Memory B cell (primary cell): ENCODE data around the gene CDYL.
A peak's percentile ranks its signal among the peaks of the same experiment; 100 is the strongest.

Experiments used
- ATAC-seq: fragments of 150-1000 bp; cut with Tn5 transposase; 2 replicates; pipeline ENCODE4 v1.10.0; 2021; ENCODE audit warnings: low read depth, mild to moderate bottlenecking, moderate library complexity
- DNase-seq, 2 donors: peaks; one replicate each; pipeline ENCODE4 v3.0.0; 2022; ENCODE audit warnings: low spot score in 2 of 2
- H3K27ac Mint-ChIP-seq: one replicate; pipeline ENCODE4 v1.8.0; 2022; ENCODE audit warnings: mild to moderate bottlenecking, moderate library complexity, mixed read lengths
- H3K27me3 Mint-ChIP-seq: one replicate; pipeline ENCODE4 v1.8.0; 2022; ENCODE audit warnings: mixed read lengths
- H3K36me3 Mint-ChIP-seq: one replicate; pipeline ENCODE4 v1.8.0; 2022; ENCODE audit warnings: mild to moderate bottlenecking, mixed read lengths
- H3K4me1 Mint-ChIP-seq: one replicate; pipeline ENCODE4 v1.8.0; 2022; ENCODE audit warnings: mixed read lengths
- H3K4me3 Mint-ChIP-seq: one replicate; pipeline ENCODE4 v1.8.0; 2022; ENCODE audit warnings: mild to moderate bottlenecking, moderate library complexity, mixed read lengths
- H3K9me3 Mint-ChIP-seq: one replicate; pipeline ENCODE4 v1.8.0; 2022; ENCODE audit warnings: mixed read lengths

CDYL gene

DNA sequence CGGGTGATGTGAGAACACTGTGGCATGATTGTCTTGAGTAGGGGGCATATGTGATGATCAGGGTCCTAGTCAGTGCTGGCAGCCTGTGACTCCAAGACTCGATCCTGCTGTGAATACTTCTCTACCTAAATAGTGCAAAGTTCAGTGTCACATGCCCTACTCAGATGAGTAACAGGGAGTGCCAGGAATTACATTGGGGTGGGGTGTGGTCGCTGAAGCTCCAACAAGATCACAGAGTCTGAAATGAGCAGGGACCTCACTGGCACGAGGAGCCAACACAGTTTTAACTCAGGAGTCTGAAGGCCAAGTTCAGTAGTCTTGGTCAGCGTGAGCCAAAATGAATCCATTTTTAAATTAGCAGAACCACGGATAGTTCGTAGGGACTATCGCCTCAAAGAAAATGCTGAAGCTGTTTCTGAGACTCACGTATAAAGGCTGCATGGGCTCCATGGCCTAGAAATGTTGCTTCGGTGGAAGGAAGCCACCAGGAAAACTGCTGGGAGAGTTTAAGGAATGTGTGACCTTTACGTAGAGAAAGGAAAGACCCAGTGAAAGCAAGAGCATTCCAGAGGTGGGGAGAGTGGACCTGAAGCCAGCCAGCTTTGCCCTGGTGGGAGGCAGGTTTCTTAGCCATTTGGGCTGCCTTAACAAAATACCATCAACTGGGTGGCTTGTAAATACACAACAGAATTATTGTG lies 155.5 kb downstream of the CDYL start:
- H3K27ac Mint-ChIP-seq: no peak overlapping the region
- peaks cover 28% of the 10 kb centered on the region for H3K4me1 Mint-ChIP-seq
- H3K9me3 Mint-ChIP-seq: no peaks in the 10 kb centered on the region
- H3K27me3 Mint-ChIP-seq: no peaks in the 10 kb centered on the region
- peaks cover 23% of the 10 kb centered on the region for H3K36me3 Mint-ChIP-seq
- ATAC-seq (no peak), DNase-seq (no peak)
- no peak overlapping the region for H3K4me3 Mint-ChIP-seq

DNA sequence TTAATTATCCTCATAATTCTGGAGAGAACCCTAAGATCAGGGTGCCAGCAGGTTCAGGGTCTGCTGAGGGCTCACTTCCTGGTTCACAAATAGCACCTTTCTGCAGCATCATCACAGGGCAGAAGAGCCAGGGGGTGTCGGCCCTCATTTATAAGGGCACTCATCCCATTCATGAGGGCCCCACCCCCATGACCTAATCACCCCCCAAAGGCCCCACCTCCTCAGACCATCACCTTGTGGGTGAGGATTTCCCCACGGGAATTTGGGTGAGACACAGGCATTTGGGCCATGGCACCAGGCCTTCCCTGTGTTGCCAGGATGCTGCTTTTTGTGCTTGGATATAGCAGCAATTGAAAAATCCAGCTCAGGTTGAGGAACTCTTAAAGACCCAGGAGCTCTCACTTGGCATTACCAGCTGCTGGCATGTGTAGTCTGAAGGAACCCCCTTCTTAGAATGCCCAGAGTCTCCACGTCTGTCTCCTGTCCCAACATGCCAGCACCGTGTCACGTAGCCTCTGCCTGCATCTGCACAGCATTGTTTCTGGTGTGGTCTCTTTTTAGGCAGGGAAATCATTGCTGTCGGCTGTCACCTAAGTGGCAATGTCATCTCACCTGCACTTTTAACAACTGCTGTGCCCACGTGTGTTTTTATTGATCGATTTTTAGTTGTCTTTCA lies 156.2 kb downstream of the CDYL start:
- DNase-seq (no peak), ATAC-seq (no peak)
- peaks cover 23% of the 10 kb centered on the region for H3K36me3 Mint-ChIP-seq
- H3K27ac Mint-ChIP-seq: no peak overlapping the region
- H3K4me3 Mint-ChIP-seq: no peak overlapping the region
- H3K27me3 Mint-ChIP-seq: no peaks in the 10 kb centered on the region
- peaks cover 28% of the 10 kb centered on the region for H3K4me1 Mint-ChIP-seq
- no peaks in the 10 kb centered on the region for H3K9me3 Mint-ChIP-seq

DNA sequence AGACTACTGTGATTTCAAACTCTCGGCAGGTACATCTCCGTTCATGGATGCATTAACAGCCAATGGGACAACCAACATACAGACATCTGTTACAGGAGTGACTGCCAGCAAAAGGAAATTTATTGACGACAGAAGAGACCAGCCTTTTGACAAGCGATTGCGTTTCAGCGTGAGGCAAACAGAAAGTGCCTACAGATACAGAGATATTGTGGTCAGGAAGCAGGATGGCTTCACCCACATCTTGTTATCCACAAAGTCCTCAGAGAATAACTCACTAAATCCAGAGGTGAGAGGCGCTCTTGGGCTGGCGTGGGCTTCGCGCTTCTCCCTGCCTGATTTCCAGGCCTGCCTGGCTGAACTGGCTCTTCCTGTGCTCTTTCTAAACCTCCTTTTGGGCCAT lies 159.3 kb downstream of the CDYL start:
- Mint-ChIP-seq H3K4me3 (no peak overlapping the region), H3K9me3 (no peaks in the 10 kb centered on the region), H3K36me3 (peaks cover 19% of the 10 kb centered on the region), H3K27me3 (no peaks in the 10 kb centered on the region), H3K4me1 (peaks cover 12% of the 10 kb centered on the region), H3K27ac (peak overlapping the region; percentile 46)
- DNase-seq (no peak), ATAC-seq (no peak)

DNA sequence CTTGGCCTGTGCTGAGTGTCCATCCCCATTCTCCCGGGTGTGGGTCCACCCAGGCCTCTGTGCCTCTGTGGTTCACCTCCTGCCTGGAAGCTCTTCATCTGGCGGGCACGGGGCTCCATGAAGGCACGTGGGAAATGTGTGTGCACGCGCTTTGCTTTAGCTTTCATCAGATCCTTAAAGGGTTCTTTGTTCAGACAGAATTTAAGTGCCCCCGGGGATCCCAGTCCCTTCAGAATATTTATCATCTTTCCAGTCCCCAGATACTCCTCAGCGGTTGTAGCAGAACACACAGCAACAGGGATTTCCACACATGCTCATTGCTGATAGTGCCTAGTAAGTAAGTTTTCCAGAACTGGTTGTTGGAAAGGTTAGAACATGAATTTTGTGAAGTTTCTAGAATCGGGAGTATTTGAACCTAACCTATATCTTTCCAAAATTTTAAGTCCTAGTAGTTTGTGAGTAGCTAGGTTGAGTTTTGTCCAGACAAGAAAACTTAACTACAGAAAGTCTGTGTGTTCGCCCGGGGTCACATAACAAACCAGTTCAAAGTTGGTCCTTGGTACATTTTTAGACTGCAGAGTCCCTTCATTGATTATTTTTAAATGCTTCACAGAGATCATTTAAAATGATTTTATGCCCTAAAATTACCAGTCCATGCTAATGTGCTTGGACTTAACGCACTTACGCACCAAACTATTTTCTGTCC lies 159.9 kb downstream of the CDYL start:
- no peak for ATAC-seq
- peak overlapping the region; percentile 46 for H3K27ac Mint-ChIP-seq
- H3K4me3 Mint-ChIP-seq: no peak overlapping the region
- peaks cover 12% of the 10 kb centered on the region for H3K4me1 Mint-ChIP-seq
- peaks cover 18% of the 10 kb centered on the region for H3K36me3 Mint-ChIP-seq
- H3K27me3 Mint-ChIP-seq: no peaks in the 10 kb centered on the region
- DNase-seq: no peak
- H3K9me3 Mint-ChIP-seq: no peaks in the 10 kb centered on the region

DNA sequence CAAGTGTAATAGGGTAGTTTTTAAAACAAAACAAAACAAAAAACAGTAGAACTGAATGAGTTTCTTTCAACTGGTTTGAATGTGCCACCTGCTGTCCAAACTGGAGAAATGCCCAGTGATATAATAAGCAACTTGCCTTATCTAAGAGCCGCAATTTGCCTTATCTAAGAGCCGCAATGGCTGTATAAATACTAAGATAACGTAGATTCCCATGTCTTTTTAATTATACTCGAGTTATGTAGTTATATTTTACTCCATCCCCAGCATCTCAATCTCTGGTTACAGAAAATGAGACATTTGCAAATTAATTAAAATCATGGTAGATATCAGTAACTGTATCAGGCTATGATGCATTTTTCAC lies 160.5 kb downstream of the CDYL start:
- ATAC-seq (peak; percentile 39), DNase-seq (peak in 1 of 2 donors; percentile 8)
- no peaks in the 10 kb centered on the region for H3K9me3 Mint-ChIP-seq
- no peaks in the 10 kb centered on the region for H3K27me3 Mint-ChIP-seq
- peaks cover 12% of the 10 kb centered on the region for H3K4me1 Mint-ChIP-seq
- H3K4me3 Mint-ChIP-seq: no peak overlapping the region
- H3K27ac Mint-ChIP-seq: no peak overlapping the region
- peaks cover 12% of the 10 kb centered on the region for H3K36me3 Mint-ChIP-seq

DNA sequence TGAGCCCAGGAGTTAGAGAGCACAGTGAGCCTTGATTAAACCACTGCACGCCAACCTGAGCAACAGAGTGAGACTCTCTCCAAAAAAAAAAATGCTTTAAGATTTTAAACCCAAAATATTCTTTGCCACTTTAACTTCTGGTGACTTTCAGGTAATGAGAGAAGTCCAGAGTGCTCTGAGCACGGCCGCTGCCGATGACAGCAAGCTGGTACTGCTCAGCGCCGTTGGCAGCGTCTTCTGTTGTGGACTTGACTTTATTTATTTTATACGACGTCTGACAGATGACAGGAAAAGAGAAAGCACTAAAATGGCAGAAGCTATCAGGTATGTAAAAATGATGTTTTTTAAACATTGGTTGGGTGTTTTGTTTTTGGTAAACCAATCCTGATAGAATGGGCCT lies 161.2 kb downstream of the CDYL start:
- no peaks in the 10 kb centered on the region for H3K27me3 Mint-ChIP-seq
- peaks cover 12% of the 10 kb centered on the region for H3K4me1 Mint-ChIP-seq
- peak overlapping the region; percentile 38 for H3K27ac Mint-ChIP-seq
- ATAC-seq (no peak), DNase-seq (no peak)
- peaks cover 10% of the 10 kb centered on the region for H3K36me3 Mint-ChIP-seq
- H3K4me3 Mint-ChIP-seq: no peak overlapping the region
- no peaks in the 10 kb centered on the region for H3K9me3 Mint-ChIP-seq

DNA sequence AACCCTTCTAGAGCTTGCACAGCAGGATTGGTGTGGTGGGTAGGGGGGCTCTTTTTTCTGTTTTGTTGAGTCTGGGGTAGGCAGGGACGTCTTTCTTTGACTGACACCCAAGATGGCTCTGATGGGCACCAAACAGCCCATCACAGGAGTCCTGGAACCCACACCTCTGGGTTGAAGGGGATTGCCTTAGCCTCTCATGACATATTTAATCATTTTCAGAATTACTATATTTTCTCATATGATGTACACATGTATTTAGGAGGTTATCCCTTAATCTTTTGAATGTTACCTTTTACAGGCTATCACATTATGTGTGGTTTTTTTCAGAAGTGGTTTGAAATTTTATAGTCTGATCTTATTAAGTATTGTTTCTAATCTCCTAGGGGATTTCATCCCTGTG lies 163.0 kb downstream of the CDYL start:
- H3K27me3 Mint-ChIP-seq: no peaks in the 10 kb centered on the region
- H3K4me3 Mint-ChIP-seq: no peak overlapping the region
- no peak overlapping the region for H3K27ac Mint-ChIP-seq
- H3K4me1 Mint-ChIP-seq: peaks cover 4% of the 10 kb centered on the region
- H3K9me3 Mint-ChIP-seq: no peaks in the 10 kb centered on the region
- ATAC-seq (no peak), DNase-seq (no peak)
- H3K36me3 Mint-ChIP-seq: peaks cover 10% of the 10 kb centered on the region

DNA sequence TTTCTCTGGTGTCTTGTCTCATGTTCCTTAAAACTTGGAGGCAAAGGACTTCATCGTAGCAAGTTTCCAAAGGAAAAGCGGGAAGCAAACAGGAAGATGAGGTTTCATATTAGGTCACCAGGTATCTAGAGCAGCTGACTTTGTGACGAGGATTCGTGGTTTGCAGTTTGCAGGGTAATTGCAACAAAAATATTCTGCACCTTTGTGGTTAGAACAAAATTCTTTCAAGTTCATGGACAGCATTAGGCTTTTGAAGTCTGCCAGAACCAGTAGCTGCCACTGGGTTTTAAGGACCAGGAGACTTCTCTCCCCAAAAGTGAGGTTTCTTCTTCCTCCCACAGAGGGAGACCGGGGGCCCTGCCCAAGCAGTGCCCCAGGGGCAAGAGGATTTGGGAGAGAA lies 164.2 kb downstream of the CDYL start:
- Mint-ChIP-seq H3K27ac (no peak overlapping the region), H3K27me3 (no peaks in the 10 kb centered on the region), H3K36me3 (peaks cover 13% of the 10 kb centered on the region), H3K4me1 (no peaks in the 10 kb centered on the region), H3K4me3 (no peak overlapping the region), H3K9me3 (no peaks in the 10 kb centered on the region)
- no peak for DNase-seq
- no peak for ATAC-seq

DNA sequence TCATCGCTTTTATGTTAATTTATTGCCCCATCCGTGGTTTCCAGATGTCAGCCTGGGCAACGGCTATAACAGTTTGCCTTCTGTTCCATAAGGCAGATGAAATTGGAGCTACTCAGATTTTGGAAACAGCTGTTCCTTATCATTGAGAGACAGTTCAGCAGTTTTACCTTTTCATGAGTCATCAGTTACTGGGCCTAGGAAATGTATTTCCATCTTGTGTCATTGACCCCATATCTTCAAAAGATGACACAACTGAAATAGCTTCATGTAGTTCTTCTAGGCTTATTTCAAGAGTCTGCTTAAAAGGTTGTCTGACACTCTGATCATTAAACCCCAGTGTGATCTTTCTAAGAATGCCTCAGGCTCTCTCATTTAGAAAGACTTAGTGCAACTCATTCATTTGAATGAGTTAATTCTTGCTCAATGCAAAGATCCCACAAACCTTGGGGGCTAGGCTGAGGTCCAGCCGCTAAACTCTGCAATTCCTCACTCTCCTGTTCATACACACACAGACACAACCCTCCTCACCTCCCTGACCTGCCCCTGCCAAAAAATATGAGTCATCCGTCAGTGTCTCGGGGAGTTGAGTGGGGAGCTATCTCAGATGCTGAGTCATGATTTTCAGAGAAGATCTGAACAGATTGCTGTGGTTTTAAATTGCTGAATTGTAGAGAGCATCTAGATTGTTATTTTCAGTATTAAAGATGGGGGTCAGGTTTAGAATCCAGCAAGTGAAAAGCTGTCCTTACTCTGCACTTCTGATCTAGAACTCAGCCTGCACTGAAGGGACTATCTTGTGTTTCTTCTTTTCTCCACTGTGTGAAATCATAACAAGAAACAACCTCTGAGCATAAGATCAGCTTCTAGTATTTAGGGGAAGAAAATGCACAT lies 165.8 kb downstream of the CDYL start:
- peak overlapping the region; percentile 14 for H3K27ac Mint-ChIP-seq
- H3K36me3 Mint-ChIP-seq: peaks cover 15% of the 10 kb centered on the region
- DNase-seq (no peak), ATAC-seq (no peak)
- no peaks in the 10 kb centered on the region for H3K27me3 Mint-ChIP-seq
- no peak overlapping the region for H3K4me3 Mint-ChIP-seq
- no peaks in the 10 kb centered on the region for H3K4me1 Mint-ChIP-seq
- H3K9me3 Mint-ChIP-seq: no peaks in the 10 kb centered on the region

DNA sequence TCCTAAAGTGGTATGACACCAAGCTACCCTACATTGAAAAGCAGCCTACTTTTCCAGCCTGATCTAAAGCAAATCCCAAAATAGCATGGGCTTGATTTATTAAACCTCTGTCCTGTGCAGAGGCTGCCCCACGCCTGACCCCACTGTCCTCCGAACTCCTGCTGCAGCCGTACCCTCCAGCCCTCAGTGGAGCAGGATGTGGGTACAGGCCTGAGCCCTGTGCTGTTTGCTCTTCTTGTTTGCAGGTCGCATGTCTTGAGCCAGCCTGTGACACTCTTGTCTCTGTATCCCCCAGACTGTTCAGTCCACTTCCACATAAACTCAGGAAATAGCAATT lies 166.4 kb downstream of the CDYL start:
- no peaks in the 10 kb centered on the region for H3K9me3 Mint-ChIP-seq
- H3K4me3 Mint-ChIP-seq: no peak overlapping the region
- ATAC-seq (no peak), DNase-seq (no peak)
- H3K27me3 Mint-ChIP-seq: no peaks in the 10 kb centered on the region
- peaks cover 14% of the 10 kb centered on the region for H3K36me3 Mint-ChIP-seq
- H3K4me1 Mint-ChIP-seq: no peaks in the 10 kb centered on the region
- peak overlapping the region; percentile 14 for H3K27ac Mint-ChIP-seq

DNA sequence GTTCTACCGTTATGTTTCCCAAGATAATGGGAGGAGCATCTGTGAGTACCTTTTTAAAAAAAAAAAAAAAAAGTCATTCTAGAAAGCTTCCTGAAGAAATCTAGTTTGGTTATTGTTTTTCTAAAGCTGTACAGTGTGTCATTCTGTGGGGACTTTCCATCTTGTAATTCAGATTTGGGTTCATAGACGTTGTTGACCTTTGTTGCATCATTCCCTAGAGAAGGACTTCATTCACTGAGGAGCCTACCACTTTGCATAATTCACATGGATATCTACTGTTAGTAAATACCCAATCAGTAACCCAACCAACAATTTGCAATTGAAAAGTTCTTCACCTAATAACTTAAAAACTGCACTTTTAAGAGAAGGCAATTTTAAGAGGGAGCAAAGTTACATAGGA lies 167.5 kb downstream of the CDYL start:
- ATAC-seq (no peak), DNase-seq (no peak)
- H3K36me3 Mint-ChIP-seq: peaks cover 14% of the 10 kb centered on the region
- no peak overlapping the region for H3K27ac Mint-ChIP-seq
- H3K4me3 Mint-ChIP-seq: no peak overlapping the region
- no peaks in the 10 kb centered on the region for H3K9me3 Mint-ChIP-seq
- H3K4me1 Mint-ChIP-seq: no peaks in the 10 kb centered on the region
- H3K27me3 Mint-ChIP-seq: no peaks in the 10 kb centered on the region

DNA sequence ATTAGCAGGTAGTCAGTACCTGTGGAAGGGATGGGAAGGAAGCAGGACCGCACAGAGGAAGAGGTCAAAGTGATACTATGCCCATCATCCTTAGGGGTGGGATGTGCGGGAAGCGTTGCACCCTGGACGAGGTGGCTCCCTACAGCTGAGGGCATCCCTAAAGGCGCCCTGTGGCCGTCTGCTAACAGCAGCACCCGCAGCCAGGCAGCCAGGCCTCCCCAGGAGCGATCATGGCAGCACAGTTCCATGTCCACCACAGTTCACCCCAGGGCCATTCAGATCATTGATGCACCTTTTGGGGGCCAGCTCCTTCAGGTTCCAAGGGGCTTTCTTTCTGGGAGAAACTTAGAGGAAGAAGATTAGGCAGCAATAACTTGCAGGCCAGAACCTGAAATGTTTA lies 168.1 kb downstream of the CDYL start:
- H3K4me3 Mint-ChIP-seq: no peak overlapping the region
- H3K36me3 Mint-ChIP-seq: peaks cover 19% of the 10 kb centered on the region

DNA sequence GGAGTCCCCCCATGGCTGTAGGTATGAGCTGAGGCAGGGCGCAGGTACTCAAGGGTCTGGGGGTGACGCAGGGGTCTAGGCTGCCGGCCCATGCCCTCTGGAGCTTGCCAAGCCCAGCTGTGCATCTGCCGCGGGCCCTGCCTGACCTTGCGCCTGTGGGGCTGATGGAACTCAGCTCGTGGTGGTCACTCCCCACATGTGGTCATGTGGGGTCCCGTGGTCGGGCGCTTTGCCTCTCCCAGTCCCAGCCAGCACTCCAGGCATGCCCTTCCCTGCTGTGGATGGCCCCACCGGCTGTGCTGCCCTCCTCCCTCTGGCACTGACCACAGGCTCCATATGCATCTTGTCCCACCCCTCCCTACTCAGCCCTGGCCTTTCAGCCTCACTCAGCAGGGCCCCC lies 170.3 kb downstream of the CDYL start:
- H3K4me1 Mint-ChIP-seq: no peaks in the 10 kb centered on the region

More for the DNA sequence above, 168.1 kb downstream of the CDYL start:
- no peaks in the 10 kb centered on the region for H3K27me3 Mint-ChIP-seq
- H3K4me1 Mint-ChIP-seq: no peaks in the 10 kb centered on the region
- no peak overlapping the region for H3K27ac Mint-ChIP-seq
- H3K9me3 Mint-ChIP-seq: no peaks in the 10 kb centered on the region
- DNase-seq: no peak
- ATAC-seq: no peak

DNA sequence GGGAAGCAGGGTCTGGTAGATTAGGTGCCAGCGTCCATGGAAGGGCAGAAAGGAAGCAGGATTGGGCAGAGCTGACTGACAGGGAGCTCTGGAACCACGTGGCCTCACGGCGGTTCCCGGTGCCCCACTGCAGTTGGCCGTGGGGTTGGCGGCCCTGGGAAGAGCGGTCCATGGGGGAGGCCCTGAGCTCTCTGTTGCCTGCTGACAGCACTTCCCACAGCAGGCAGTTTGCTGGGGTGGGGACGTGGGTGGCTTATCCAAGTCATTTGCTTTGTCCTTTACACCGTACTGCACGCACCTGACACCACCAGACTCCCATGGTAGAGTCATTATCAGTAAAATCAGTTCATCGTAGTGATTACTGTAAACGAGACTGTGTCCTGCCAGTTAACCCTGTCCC lies 171.5 kb downstream of the CDYL start:
- H3K27me3 Mint-ChIP-seq: no peaks in the 10 kb centered on the region
- DNase-seq (no peak), ATAC-seq (no peak)
- H3K36me3 Mint-ChIP-seq: peaks cover 35% of the 10 kb centered on the region
- H3K4me1 Mint-ChIP-seq: no peaks in the 10 kb centered on the region
- no peaks in the 10 kb centered on the region for H3K9me3 Mint-ChIP-seq
- no peak overlapping the region for H3K4me3 Mint-ChIP-seq
- H3K27ac Mint-ChIP-seq: no peak overlapping the region

More for the DNA sequence above, 170.3 kb downstream of the CDYL start:
- Mint-ChIP-seq H3K9me3 (no peaks in the 10 kb centered on the region), H3K4me3 (no peak overlapping the region), H3K27ac (no peak overlapping the region), H3K27me3 (no peaks in the 10 kb centered on the region), H3K36me3 (peaks cover 27% of the 10 kb centered on the region)
- DNase-seq (no peak), ATAC-seq (no peak)
